SU-DHL-6 (cell line): ENCODE measurements around the gene CPAMD8.

Source experiments
- H2AFZ ChIP-seq: fragments of 200-600 bp; sonication (generic); 2 replicates; pipeline ENCODE4 v1.6.1; 2014; ENCODE audit warnings: low read depth, mild to moderate bottlenecking, moderate library complexity, mixed read lengths, antibody characterized with exemption, low read length; ENCODE audit not compliant: severe bottlenecking
- H3F3A ChIP-seq: fragments of 200-600 bp; shearing (Covaris generic); 2 replicates; pipeline ENCODE4 v1.6.0; 2016; ENCODE audit warnings: antibody characterized with exemption, mild to moderate bottlenecking; ENCODE audit not compliant: insufficient read depth
- H3K27ac ChIP-seq: fragments of 200-600 bp; sonication (generic); 2 replicates; pipeline ENCODE4 v1.5.1; 2016; ENCODE audit warnings: low read depth, mild to moderate bottlenecking, low read length, moderate library complexity, mixed read lengths
- H3K27me3 ChIP-seq: fragments of 200-600 bp; sonication (generic), shearing (Covaris generic); 2 replicates; pipeline ENCODE4 v1.6.0; 2014; ENCODE audit warnings: mild to moderate bottlenecking, low read length
- H3K36me3 ChIP-seq: fragments of 200-600 bp; sonication (generic); 2 replicates; pipeline ENCODE4 v1.6.1; 2014; ENCODE audit warnings: mild to moderate bottlenecking, low read length, mixed read lengths
- H3K4me2 ChIP-seq: fragments of 300-600, 200-600 bp; shearing (Covaris generic), sonication (generic); 2 replicates; pipeline ENCODE4 v1.6.0; 2014; ENCODE audit warnings: low read length, low read depth, mild to moderate bottlenecking; ENCODE audit not compliant: poor library complexity, severe bottlenecking
- H3K4me3 ChIP-seq: fragments of 200-600 bp; sonication (generic); 2 replicates; pipeline ENCODE4 v1.5.1; 2014; ENCODE audit warnings: antibody characterized with exemption, low read length, mild to moderate bottlenecking, mixed read lengths; ENCODE audit not compliant: insufficient read depth, poor library complexity, severe bottlenecking
- H3K79me2 ChIP-seq: fragments of 200-600 bp; sonication (generic); 2 replicates; pipeline ENCODE4 v1.6.1; 2014; ENCODE audit warnings: mild to moderate bottlenecking, low read length, moderate library complexity; ENCODE audit not compliant: insufficient read depth
- H3K9ac ChIP-seq: fragments of 200-600 bp; sonication (generic); 2 replicates; pipeline ENCODE4 v1.7.0; 2014; ENCODE audit warnings: mild to moderate bottlenecking, low read length
- H3K9me2 ChIP-seq: fragments of 200-600 bp; sonication (generic); replicated peaks from 2 replicates; pipeline ENCODE4 v1.6.1; 2014; ENCODE audit warnings: low read length; ENCODE audit not compliant: insufficient read depth
- H3K9me3 ChIP-seq: fragments of 200-600 bp; sonication (generic); 2 replicates; pipeline ENCODE4 v1.6.1; 2014; ENCODE audit warnings: low read length, mixed read lengths; ENCODE audit not compliant: insufficient read depth
- H4K20me1 ChIP-seq: fragments of 200-600 bp; sonication (generic); 2 replicates; pipeline ENCODE4 v1.6.1; 2014; ENCODE audit warnings: low read depth, mild to moderate bottlenecking, antibody characterized with exemption, low read length, moderate library complexity, mixed read lengths
- EZH2phosphoT487 ChIP-seq: fragments of 200-600 bp; sonication (generic), shearing (Covaris generic); conservative IDR thresholded peaks from 2 replicates; pipeline ENCODE4 v1.6.1; 2018; ENCODE audit warnings: mild to moderate bottlenecking, antibody characterized with exemption, low read length, moderate library complexity, mixed read lengths
- TF ChIP-seq, protein P1 (sequence below): fragments of 200-600 bp; sonication (generic); IDR thresholded peaks from one replicate; pipeline ENCODE4 v1.5.1; 2017; ENCODE audit warnings: antibody characterized with exemption, mild to moderate bottlenecking, low read length, moderate library complexity; ENCODE audit not compliant: insufficient read depth, poor library complexity, severe bottlenecking

CPAMD8 gene

DNA sequence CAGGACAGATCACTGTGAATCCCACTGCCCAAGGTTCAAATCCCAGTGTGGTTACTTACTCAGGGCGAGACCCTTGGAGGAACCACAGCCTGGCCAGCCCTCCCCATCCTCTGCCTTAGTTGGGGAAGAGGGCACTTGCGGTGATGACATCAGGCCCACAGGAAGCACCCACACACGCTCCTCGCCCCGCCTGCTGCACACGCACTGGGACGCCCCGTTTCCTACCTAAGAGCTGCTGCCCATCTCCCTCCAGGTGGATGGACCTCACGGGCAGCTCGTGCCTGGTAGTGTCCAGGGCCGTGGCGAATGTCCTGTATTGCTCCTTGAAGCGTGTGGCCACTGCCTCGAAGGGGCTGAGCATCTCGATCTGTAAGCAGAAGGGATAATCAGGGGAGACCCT is 29.0 kb upstream of the CPAMD8 start:
- no peak overlapping the region for H3K27ac ChIP-seq
- no peak overlapping the region for H3K4me2 ChIP-seq
- no peak overlapping the region for H2AFZ ChIP-seq
- no peaks in the 10 kb centered on the region for H4K20me1 ChIP-seq
- H3F3A ChIP-seq: no peaks in the 10 kb centered on the region
- no peaks in the 10 kb centered on the region for H3K9me2 ChIP-seq
- no peaks in the 10 kb centered on the region for H3K27me3 ChIP-seq
- peaks cover 3% of the 10 kb centered on the region; the same call in 1 of the 2 replicates for H3K36me3 ChIP-seq
- H3K9me3 ChIP-seq: no peaks in the 10 kb centered on the region
- TF ChIP-seq EZH2phosphoT487: no peak
- TF ChIP-seq, protein P1, sequence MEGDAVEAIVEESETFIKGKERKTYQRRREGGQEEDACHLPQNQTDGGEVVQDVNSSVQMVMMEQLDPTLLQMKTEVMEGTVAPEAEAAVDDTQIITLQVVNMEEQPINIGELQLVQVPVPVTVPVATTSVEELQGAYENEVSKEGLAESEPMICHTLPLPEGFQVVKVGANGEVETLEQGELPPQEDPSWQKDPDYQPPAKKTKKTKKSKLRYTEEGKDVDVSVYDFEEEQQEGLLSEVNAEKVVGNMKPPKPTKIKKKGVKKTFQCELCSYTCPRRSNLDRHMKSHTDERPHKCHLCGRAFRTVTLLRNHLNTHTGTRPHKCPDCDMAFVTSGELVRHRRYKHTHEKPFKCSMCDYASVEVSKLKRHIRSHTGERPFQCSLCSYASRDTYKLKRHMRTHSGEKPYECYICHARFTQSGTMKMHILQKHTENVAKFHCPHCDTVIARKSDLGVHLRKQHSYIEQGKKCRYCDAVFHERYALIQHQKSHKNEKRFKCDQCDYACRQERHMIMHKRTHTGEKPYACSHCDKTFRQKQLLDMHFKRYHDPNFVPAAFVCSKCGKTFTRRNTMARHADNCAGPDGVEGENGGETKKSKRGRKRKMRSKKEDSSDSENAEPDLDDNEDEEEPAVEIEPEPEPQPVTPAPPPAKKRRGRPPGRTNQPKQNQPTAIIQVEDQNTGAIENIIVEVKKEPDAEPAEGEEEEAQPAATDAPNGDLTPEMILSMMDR: no peak
- H3K79me2 ChIP-seq: 0 out of 2 replicates have a peak, but pooled peaks cover 3% of the 10 kb centered on the region
- H3K4me3 ChIP-seq: no peak overlapping the region
- H3K9ac ChIP-seq: no peak overlapping the region

DNA sequence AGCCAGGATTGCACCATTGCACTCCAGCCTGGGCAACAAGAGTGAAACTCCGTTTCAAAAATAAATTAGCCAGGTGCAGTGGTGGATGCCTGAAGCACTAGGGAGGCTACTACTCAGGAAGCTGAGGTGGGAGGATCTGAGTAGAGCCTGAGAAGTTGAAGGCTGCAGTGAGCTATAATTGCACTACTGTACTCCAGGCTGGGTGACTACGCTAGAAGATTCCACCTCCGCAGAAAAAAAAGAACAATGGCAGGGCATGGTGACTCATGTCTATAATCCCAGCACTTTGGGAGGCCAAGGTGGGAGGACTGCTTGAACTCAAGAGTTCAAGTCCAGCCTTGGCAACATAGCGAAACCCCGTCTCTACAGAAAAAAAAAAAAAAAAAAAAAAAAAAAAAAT is 28.1 kb upstream of the CPAMD8 start:
- Histone ChIP-seq H4K20me1 (no peaks in the 10 kb centered on the region), H3K9me2 (no peaks in the 10 kb centered on the region), H3F3A (no peaks in the 10 kb centered on the region), H3K4me3 (no peak overlapping the region), H3K9ac (no peak overlapping the region), H3K27me3 (no peaks in the 10 kb centered on the region), H3K9me3 (no peaks in the 10 kb centered on the region), H3K79me2 (no peaks in the 10 kb centered on the region), H3K36me3 (peaks cover 3% of the 10 kb centered on the region; the same call in 1 of the 2 replicates), H3K27ac (no peak overlapping the region), H3K4me2 (no peak overlapping the region), H2AFZ (no peak overlapping the region)
- TF ChIP-seq, protein P1: no peak
- TF ChIP-seq EZH2phosphoT487: no peak

DNA sequence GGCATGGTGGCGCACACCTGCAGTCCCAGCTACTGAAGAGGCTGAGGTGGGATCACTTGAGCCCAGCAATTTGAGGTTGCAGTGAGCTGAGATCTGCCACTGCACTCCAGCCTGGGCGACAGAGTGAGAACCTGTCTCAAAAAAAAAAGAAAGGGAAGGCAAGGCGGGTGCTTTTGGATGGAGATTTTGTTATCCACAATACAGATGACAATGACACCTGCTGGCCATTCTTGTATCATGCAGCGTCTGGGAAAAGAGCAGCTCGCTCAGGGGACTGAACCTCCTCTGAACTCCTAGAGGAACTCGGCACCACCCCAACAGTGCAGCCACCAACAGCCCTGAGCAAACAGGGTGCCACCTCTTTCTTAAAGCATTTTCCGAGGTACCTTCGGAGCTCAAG is 25.8 kb upstream of the CPAMD8 start:
- Histone ChIP-seq H3K27ac (no peak overlapping the region), H3K4me2 (no peak overlapping the region), H3K36me3 (peaks cover 3% of the 10 kb centered on the region; the same call in 1 of the 2 replicates), H3K9me2 (no peaks in the 10 kb centered on the region), H3K9ac (no peak overlapping the region), H3K27me3 (no peaks in the 10 kb centered on the region), H4K20me1 (no peaks in the 10 kb centered on the region), H3K79me2 (no peaks in the 10 kb centered on the region), H2AFZ (no peak overlapping the region), H3F3A (0 out of 2 replicates have a peak, but pooled peaks cover 9% of the 10 kb centered on the region), H3K4me3 (no peak overlapping the region), H3K9me3 (no peaks in the 10 kb centered on the region)
- TF ChIP-seq, protein P1: peak; percentile 22
- no peak for TF ChIP-seq EZH2phosphoT487
